HG02938 (cell line): ENCODE results near the gene SMPD2.

ENCODE experiments used
- ATAC-seq: cut with Tn5 transposase; IDR thresholded peaks from one replicate; pipeline ENCODE4 v1.9.1; 2021; ENCODE audit warnings: mild to moderate bottlenecking, moderate library complexity; ENCODE audit not compliant: unreplicated experiment

SMPD2 gene

GRCh38 chr6:109446072-109446471, 5.5 kb downstream of the SMPD2 start:
- ATAC-seq, result no peak

DNA sequence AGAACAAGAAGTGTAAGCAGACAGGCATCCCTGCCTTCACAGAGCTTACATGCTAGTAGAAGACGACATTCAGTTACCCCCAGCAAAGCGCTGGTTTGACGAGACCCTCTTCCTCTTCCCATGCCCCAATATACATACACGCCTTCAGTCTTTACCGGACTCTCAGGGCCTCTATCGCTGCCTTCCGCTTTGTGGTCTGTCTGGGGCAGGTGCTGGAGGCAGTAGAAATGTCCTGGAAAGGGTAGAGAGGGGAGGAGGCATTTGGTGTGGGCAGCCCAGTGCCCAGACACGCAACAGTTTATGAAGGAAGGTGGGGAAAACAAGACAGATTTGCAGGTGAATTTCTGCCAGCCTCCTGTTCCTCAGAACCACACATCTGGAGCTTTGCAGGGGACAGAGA, 6.0 kb downstream of the SMPD2 start:
- ATAC-seq, result no peak

- ATAC-seq, result no peak
Measured at GRCh38 chr6:109447087-109447486, 6.6 kb downstream of the SMPD2 start.

DNA sequence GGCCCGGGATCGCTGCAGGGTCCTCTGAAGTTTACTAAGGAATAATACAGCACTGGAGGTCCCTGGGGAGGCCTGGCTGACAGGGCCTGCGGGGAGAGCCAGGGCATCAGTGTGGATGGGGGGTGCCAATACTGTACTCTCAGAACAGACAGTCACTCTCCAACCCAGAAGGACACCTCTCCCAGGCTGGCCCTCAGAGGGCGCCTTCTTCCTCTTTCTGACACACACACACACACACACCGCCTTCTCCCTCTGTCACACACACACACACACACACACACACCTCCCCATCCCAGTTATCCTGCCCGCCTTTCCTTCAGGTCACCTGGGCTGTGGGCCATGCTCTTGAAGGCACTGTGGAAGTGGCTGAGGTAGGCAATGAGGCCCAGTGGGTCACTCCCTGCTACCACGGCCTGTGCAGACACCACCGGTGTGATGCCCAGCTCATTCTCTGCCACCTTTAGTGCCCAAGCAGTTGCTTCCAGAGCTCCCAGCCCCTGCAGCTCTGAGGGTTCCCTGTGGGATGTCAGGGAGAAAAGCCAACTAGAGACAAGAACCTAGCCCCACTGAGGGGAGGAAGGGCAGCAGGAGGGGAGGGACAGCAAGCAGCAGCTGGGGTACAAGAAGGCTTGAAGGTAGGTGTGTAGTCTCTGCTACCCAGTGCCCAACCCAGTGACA, 7.5 kb downstream of the SMPD2 start:
- ATAC-seq, result no peak

DNA sequence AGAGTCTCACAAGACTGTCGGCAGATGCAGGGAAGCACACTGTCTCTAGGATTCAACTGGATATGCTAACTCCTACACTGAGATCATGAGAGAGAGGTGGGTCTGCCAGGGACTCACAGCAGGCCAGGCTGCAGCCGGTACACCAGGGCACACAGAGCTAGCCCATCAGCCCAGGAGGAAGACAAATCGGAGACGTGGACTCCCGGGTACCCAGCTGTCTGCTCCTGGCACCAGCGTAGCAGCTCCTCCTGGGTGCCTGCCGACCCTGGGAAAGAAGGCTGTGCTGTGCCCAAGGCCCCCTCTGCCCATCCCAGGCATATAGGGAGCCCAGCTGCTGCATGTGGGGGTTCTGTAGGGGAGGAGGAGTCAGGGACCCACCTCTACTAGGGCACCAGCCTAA, 8.1 kb downstream of the SMPD2 start:
- ATAC-seq, result no peak

GRCh38 chr6:109449064-109449794, 8.7 kb downstream of the SMPD2 start:
- ATAC-seq, result no peak

GRCh38 chr6:109449795-109450673, 9.5 kb downstream of the SMPD2 start:
- ATAC-seq, result no peak

- no peak for ATAC-seq
Measured at GRCh38 chr6:109450801-109451200, 10.3 kb downstream of the SMPD2 start.

DNA sequence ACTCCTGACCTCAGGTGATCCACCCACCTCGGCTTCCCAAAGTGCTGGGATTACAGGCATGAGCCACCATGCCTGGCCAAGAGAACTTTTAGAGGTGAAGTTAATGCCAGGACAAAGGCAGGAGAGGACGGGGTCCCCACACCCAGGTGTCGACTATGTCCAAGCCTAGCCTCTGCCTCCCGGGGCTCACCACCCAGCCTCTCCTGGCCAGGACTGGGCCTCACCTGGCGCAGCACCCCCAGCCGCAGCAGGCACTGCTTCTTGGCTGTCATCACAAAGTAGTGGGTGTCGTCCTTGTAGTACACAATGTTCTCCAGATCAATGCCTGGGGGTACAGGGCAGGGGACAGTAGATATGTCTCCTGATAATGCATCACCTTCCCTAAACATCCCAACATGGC, 10.9 kb downstream of the SMPD2 start:
- no peak for ATAC-seq

DNA sequence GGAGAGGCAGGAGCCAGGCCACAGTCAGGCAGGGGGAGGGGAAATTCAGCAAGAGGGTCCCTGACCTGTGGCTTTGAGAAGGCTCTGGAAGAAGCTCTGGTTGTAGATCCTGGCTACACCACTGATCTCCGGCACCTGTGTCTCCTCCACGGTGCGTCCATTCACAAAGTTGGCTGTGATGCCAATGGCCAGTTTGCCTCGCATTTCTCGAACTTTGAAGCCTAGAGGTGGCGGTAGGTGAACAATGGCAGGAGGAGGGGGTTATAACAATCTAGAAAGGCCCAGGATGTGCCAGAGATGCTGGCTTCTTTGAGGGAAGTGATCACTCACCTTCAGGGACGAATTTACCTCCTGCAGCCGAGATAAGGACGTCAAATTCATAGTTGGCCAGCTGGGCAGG, 11.7 kb downstream of the SMPD2 start:
- no peak for ATAC-seq

DNA sequence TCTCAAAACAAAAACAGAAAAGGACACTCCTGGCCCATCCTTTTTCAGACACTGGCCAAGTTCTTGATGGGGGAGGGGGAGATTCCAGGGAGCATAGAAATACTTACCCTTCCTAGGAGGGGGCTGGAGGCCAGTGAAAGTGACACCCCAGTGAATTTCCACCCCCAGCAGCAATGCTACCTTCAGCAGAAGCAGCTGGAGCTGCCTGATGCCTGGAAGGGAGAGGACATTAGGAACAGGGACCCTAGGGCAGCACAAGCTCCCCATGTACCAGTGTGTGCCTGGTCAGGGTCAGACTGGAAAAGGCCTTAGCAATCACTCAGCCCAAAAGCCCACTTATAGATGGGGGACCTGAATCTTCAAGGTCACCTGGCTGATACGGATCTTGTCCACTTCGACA, 12.6 kb downstream of the SMPD2 start:
- ATAC-seq, result no peak

DNA sequence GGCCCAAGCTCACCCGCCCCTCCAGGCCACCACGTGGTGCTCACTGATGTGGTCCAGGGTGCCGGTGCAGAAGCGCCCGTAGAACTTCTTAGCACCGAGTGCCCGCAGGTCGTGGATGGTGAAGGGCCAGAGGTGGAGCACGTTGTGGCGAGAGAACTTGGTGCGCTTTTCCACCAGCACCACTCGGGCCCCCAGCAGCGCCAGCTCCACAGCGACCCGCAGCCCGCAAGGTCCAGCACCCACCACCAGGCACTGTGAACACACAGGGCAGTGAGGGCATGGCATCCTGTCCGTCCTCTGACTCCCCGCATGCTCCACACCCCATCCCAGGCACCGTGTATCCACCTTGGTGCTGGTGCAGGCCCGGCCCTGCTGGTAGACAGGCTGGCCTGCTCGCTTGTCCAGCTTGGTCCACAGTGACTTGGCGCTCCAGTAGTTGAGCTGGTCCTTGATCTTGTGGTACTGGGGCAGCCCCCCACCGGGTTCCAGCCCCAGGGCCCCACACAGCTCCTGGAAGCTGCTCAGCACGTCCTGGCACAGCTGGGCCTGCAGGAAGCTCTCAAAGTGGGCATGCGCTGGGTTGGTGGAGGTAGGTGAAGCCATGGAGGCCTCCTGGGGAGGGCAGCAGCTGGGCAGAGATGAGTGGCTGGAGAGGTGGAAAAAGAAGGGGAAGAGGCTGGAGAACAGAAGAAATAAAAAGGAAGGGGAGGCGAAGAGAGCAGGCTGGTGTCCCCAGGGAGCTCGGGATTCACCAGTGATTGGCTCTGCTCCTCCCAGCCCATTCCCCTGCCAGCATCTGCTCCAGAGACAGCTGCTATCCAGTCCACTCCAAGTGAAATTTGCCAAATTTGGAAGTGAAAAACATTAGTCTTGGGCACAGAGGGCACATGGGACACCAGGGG, 13.3 kb downstream of the SMPD2 start:
- ATAC-seq, result no peak

GRCh38 chr6:109454496-109455436, 14.2 kb downstream of the SMPD2 start:
- peak; percentile 25 for ATAC-seq

- peak; percentile 56 for ATAC-seq
Measured at GRCh38 chr6:109455437-109456110, 15.1 kb downstream of the SMPD2 start, which contains the start of gene MICAL1. MICAL1 (minus strand) TSS chr6:109455772; CDS start chr6:109454196, 1,576 bp downstream.

DNA sequence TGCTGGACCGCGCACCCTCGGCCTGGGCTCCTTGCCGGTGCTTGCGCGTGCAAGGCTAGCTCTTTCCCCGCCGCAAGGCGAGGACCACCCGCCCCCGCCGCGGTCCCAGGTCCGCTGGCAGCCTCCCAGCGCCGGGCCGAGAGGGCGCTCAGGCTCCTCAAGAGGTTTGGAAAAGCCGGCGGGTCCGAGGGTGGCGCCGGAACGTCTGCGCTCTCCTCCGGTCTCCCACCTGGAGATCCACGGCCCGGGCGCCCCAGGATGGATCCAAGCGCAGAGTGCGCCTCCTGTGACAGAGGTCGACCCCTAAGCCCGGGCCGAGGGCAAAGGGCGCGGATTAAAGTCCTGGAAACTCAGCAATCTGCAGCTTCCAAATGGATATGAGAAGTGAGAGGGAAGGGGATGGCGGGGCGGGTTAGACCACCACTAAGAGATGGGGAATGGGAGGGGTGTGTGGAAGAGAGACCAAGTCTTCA, 15.6 kb downstream of the SMPD2 start:
- ATAC-seq, result no peak

GRCh38 chr6:109456710-109457561, 16.4 kb downstream of the SMPD2 start:
- no peak for ATAC-seq

DNA sequence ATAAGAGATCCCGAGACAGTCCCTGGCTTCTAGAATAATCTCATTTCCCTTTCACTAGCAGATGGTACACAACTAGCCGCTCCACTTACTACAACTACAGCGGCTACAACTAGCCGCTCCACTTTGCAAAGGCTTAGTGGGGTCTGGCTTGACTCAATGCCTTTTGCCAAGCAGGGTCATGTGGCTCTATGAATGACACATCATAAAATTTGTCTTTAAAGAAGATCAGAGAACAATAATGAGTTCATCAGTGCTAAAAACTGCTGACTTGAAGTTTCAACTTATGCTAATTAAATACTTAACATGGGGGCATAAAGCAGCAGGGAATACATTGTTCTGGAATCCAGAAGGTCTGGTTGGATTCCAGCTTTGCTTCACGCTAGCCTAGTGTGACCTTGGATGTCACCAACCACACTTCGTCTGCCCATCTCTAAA, 17.1 kb downstream of the SMPD2 start:
- ATAC-seq, result no peak
